T follicular helper cell (primary cell): ENCODE measurements around the gene CFAP61.

Source experiments
- DNase-seq: peaks from one replicate; pipeline ENCODE4 v3.0.0-alpha.2; 2020; ENCODE audit warnings: low read depth

The CFAP61 gene

DNA sequence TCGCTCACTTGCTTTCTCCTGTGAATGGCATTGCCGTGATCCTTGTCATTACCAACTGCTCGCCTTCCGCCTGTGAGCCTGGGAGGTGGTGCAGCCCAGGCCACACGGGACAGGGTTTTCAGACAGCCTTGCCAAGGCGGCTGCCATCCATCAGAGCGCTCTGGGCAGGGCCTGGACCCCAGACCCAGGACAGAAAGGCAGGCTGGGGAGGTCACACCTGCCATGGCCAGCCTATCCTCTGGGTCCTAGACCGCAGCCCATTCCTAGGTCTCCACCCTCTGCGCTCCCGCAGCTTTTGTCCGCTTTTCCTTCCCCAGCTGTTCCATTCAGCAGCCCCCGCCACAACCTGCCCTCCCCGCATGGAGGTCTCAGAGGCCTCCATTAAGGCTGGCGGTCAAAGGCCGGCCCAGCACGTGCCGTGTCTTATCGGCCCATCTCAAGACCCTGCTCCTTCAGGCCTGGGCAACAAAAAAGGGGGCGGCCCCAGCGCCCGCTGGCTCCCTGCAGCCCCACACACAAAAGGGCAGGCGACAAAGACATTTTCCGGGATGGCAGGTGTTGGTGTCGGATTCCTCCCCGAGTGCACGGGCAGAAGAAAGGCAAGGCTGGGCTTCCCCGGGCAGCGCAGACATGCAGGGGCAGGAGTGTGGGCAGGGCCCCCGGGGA is 343.7 kb downstream of the CFAP61 start:
- no peak for DNase-seq

GRCh38 chr20:20396794-20397193 is 344.5 kb downstream of the CFAP61 start:
- no peak for DNase-seq

DNA sequence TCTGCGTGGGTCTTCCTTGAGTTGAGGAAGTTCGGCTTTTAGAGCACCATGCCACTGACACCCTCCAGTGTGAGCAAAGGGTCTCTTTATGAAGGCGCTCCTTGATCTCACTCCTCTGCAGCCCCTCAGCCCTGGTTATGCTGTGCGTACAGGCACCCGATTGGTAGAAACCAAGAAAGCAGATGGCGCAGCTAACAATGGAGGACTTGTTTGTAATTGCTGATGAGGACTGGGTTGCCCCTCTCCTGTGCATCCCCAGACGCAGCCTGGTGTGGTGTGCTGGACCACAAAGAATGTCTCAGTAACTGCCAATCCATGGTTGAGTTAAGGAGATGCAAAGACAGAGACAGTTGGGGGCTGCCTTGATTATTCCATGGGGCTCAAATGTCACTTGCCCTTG is 345.8 kb downstream of the CFAP61 start:
- DNase-seq: no peak

GRCh38 chr20:20399531-20400500 is 347.5 kb downstream of the CFAP61 start:
- DNase-seq: no peak

DNA sequence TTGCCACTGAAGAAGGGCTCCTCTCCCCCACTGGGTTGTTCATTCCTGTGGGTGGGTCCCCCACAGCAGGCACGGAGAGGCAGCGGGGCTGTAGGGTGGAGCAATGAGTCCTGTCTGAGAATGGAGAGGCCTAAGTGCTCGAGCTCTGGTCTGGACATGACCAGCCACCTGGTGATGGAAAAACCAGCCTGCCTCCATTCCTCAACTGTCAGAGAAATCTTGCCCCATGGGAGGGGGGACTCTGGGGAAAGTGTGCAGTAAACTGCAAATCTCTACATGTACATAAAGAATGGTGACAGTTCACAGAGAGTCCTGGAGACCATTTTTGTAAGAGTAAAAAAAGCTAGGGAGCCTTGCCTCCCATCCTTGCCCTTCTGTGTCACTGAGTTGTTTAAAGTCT is 349.7 kb downstream of the CFAP61 start:
- DNase-seq: no peak

DNA sequence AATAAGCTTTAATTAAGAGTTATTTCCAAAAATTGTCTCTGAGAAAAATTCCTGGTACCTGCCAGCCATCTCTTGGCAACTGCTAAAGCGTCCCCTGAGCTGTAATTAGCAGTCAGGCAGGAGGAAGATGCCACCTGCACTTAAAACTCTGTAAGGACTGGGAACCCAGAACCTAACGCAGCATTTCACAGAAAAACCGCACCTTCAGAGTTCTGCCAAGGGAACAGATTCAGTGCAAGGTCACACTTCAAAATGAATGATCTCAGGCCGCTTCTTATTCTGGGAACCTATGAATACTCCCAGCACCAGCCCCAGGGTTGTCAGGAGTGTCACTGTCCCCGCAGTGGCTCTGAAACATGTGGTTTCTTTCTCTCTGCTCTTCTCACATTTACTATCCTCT is 352.3 kb downstream of the CFAP61 start:
- DNase-seq: no peak

GRCh38 chr20:20405623-20406022 is 353.3 kb downstream of the CFAP61 start:
- DNase-seq: no peak

- no peak for DNase-seq
Observed at GRCh38 chr20:20406306-20406705, 354.0 kb downstream of the CFAP61 start.

GRCh38 chr20:20407891-20408805 is 355.8 kb downstream of the CFAP61 start:
- no peak for DNase-seq

DNA sequence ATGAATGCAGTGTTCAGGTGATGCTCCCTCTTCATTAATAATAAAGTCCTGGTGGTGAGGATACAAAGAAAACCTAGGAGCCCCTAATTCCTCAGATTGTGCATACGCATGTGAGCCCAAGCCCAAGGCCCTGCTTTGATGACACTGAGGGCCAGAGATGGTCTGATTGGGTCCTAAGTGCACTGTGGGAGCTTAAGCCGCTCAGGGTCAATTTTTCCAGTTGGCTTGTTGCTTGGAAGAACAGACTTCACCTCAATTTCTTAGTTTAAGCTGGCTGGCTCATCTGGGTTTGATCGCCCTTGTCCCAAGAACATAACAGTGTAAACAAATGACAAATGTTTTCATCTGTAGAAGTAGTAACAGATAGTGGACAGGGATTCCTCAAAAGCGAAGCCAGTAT is 357.0 kb downstream of the CFAP61 start:
- DNase-seq: no peak
